ENCODE data around the gene TPBGL.

DNA sequence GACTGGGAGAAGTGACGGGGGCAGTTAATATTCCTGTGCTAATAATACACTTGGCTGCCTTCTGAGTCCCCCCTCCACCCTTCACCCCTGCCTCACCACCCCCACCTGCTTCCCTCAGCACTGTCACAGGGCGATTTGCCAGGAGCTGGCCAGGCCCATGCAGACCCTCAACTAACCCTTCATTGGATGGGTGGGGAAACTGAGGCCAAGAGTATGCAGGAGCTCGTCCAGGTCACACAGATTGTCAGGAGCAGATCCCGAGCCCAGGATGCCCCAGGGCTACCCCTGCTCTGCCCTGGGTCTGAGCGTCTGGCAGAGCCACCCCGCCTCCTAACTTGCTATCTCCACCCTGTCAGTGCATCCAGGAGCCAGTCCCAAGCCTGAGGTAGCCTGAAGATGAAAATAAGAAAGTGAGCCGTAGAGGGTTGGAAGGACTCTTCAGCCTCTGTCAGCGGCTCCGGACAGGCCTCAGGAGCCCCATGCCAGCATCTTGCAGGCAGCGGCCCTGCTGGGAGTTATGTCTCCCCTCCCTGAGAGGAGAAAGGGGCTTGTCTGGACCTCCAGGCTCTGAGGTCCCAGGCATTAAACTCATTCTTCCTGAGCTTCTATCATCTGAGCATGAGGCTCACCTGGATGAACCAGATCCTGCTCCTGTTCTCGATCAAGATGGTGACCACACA is 6.2 kb downstream of the TPBGL start:
- TF ChIP-seq, protein P1, sequence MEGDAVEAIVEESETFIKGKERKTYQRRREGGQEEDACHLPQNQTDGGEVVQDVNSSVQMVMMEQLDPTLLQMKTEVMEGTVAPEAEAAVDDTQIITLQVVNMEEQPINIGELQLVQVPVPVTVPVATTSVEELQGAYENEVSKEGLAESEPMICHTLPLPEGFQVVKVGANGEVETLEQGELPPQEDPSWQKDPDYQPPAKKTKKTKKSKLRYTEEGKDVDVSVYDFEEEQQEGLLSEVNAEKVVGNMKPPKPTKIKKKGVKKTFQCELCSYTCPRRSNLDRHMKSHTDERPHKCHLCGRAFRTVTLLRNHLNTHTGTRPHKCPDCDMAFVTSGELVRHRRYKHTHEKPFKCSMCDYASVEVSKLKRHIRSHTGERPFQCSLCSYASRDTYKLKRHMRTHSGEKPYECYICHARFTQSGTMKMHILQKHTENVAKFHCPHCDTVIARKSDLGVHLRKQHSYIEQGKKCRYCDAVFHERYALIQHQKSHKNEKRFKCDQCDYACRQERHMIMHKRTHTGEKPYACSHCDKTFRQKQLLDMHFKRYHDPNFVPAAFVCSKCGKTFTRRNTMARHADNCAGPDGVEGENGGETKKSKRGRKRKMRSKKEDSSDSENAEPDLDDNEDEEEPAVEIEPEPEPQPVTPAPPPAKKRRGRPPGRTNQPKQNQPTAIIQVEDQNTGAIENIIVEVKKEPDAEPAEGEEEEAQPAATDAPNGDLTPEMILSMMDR (IDR thresholded peaks at IDR 0.05), result no peak
- no peak for TF ChIP-seq EP300 (IDR thresholded peaks at IDR 0.05; ENCODE audit: low read depth)
